Measurements from ENCODE around the gene RHNO1. TPM values are rescaled to one million over a fixed set of nuclear protein-coding genes. Genes with fewer than 3 reads are reported as not detected.

The RHNO1 gene
- total and polyA plus RNA-seq, 2 donors (not counting 3 experiments of a cell fraction or from before 2014, with no cell fraction given) = 33.8 to 35.2 TPM

DNA sequence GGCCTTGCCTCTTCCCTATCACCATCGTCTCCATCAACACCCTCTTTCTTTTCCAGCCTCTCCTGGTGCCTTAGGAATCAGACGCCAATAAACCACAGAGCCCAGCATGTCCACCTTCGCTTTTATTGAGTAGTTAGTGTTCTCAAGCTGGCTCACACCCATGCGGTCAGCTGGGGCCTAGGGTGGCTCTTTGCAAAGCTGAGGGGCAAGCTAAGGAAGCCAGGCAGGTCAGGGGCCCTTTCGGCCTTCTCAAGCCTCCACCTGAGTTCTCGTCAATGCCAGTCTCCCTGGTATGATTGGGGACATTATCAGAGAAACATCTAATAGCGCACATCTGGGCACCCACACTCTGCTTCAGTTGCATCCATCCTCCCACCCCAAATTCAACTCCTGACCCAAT lies 19.4 kb upstream of the RHNO1 start:
- H3K27me3 ChIP-seq (ENCODE audit: control insufficient read depth in 2 of 2, insufficient read depth in 2 of 2, low read length in 2 of 2) = no peaks in the 10 kb centered on the region
- BruUV-seq (replicated peaks) = TSS peak; percentile 48
- H3K9me3 ChIP-seq (replicated peaks; ENCODE audit: control insufficient read depth, insufficient read depth, low read length) = no peaks in the 10 kb centered on the region
- intact Hi-C loops (cut with micrococcal nuclease) = no loop called here
- no peaks in the 10 kb centered on the region for H3K79me2 ChIP-seq (ENCODE audit: control insufficient read depth, insufficient read depth, low read length)
- no peak overlapping the region for H3K4me2 ChIP-seq (ENCODE audit: insufficient read depth, low read length)
- ChIA-PET CTCF (interaction anchor here (1.1 to 3.2 kb wide), 5 partner anchors 8 to 184 kb away, joined by 3 to 14 read pairs (median 4); partner anchors contain the start of genes FOXM1 and RHNO1), POLR2A (no interaction called here)
- no peak for FAIRE-seq
- dilution Hi-C loops (cut with MboI; ENCODE audit: extremely low pct_ligation_motif_present, low sequenced_read_pairs) = no loop called here
- H3K27ac ChIP-seq (ENCODE audit: insufficient read depth, low read depth, low read length) = no peak overlapping the region
- H2AFZ ChIP-seq (ENCODE audit: low read depth, low read length) = no peak overlapping the region
- no peak for DNase-seq (ENCODE audit: low read depth, low spot score)
- no peak for TF ChIP-seq POLR2AphosphoS5 (IDR thresholded peaks at IDR 0.05; ENCODE audit: insufficient read depth, low read depth, low read length)
- no peak for TF ChIP-seq MYC (IDR thresholded peaks at IDR 0.05; ENCODE audit: low read depth, low read length)
- TF ChIP-seq GATA2 (IDR thresholded peaks at IDR 0.05; ENCODE audit: insufficient read depth, insufficient read length, low read depth, low read length) = no peak
- no peak for TF ChIP-seq POLR2A (IDR thresholded peaks at IDR 0.05; ENCODE audit: low read depth, low read length)
- TF ChIP-seq FOS (IDR thresholded peaks at IDR 0.05; ENCODE audit: borderline replicate concordance, insufficient read depth, low read length) = no peak
- no peak for TF ChIP-seq JUN (IDR thresholded peaks at IDR 0.05; ENCODE audit: borderline replicate concordance, insufficient read depth, insufficient read length, low read depth)
- TF ChIP-seq, protein P1, sequence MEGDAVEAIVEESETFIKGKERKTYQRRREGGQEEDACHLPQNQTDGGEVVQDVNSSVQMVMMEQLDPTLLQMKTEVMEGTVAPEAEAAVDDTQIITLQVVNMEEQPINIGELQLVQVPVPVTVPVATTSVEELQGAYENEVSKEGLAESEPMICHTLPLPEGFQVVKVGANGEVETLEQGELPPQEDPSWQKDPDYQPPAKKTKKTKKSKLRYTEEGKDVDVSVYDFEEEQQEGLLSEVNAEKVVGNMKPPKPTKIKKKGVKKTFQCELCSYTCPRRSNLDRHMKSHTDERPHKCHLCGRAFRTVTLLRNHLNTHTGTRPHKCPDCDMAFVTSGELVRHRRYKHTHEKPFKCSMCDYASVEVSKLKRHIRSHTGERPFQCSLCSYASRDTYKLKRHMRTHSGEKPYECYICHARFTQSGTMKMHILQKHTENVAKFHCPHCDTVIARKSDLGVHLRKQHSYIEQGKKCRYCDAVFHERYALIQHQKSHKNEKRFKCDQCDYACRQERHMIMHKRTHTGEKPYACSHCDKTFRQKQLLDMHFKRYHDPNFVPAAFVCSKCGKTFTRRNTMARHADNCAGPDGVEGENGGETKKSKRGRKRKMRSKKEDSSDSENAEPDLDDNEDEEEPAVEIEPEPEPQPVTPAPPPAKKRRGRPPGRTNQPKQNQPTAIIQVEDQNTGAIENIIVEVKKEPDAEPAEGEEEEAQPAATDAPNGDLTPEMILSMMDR (IDR thresholded peaks at IDR 0.05; ENCODE audit: extremely low read depth in 1 of 2, insufficient read depth in 1 of 2, low read depth in 1 of 2, low read length in 2 of 2) = no peak
- TF ChIP-seq EZH2 (IDR thresholded peaks at IDR 0.05; ENCODE audit: borderline replicate concordance, low read depth, low read length, severe bottlenecking) = no peak
- TF ChIP-seq, protein P2, sequence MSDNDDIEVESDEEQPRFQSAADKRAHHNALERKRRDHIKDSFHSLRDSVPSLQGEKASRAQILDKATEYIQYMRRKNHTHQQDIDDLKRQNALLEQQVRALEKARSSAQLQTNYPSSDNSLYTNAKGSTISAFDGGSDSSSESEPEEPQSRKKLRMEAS (IDR thresholded peaks at IDR 0.05; ENCODE audit: insufficient read depth, insufficient read length) = no peak
- no peaks in the 10 kb centered on the region for H3K9me1 ChIP-seq (replicated peaks; ENCODE audit: control insufficient read depth, extremely low read depth, insufficient read depth, low read length)
- H3K9ac ChIP-seq (replicated peaks; ENCODE audit: extremely low read depth, insufficient read depth, low read length) = no peak overlapping the region
- H3K36me3 ChIP-seq (ENCODE audit: control insufficient read depth in 2 of 2, extremely low read depth in 1 of 2, insufficient read depth in 2 of 2, low read length in 2 of 2) = peaks cover 2 to 8% of the 10 kb centered on the region in 2 experiments
- H4K20me1 ChIP-seq (replicated peaks; ENCODE audit: control insufficient read depth, extremely low read depth, insufficient read depth, low read length) = no peaks in the 10 kb centered on the region
- no peaks in the 10 kb centered on the region for H3K4me1 ChIP-seq (ENCODE audit: control insufficient read depth, extremely low read depth, insufficient read depth, low read length)
- H3K4me3 ChIP-seq (replicated peaks in 1 of 3; ENCODE audit: insufficient read depth in 1 of 3, low read depth in 1 of 3, low read length in 3 of 3) = no peak overlapping the region

Data from endothelial cell of umbilical vein (primary cell).